ENCODE measurements around the gene KCNJ6.

KCNJ6 gene

GRCh38 chr21:37833301-37833700 is 83.0 kb downstream of the KCNJ6 start:
- DNase-seq = no peak
- intact Hi-C loops (cut with DNase I) = no loop called here

GRCh38 chr21:37829447-37829846 is 86.8 kb downstream of the KCNJ6 start:
- DNase-seq = no peak
- intact Hi-C loops (cut with DNase I) = no loop called here

- no peak for DNase-seq
- intact Hi-C loops (cut with DNase I) = no loop called here
Observed at GRCh38 chr21:37828991-37829390, 87.3 kb downstream of the KCNJ6 start.

DNA sequence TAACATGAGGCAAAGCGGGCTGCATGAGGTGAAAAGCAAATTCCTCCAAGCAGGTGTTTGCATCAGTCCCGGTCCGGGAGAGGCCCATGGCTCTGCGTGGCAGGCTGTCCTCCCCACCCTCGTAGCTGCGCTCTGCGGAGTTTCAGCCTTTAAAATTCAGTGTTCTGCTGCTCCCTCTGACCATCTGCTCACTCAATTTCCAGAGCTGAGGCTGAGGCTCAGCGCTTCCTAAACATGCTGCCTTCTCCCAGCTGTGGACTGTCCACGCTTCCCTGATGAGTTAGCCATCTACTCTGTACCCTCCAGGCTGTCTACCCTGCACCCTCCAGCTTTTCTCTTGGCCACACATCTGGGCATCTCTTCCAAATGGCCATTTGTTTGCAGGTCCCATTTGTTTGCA is 87.7 kb downstream of the KCNJ6 start:
- no peak for DNase-seq
- intact Hi-C loops (cut with DNase I) = no loop called here

DNA sequence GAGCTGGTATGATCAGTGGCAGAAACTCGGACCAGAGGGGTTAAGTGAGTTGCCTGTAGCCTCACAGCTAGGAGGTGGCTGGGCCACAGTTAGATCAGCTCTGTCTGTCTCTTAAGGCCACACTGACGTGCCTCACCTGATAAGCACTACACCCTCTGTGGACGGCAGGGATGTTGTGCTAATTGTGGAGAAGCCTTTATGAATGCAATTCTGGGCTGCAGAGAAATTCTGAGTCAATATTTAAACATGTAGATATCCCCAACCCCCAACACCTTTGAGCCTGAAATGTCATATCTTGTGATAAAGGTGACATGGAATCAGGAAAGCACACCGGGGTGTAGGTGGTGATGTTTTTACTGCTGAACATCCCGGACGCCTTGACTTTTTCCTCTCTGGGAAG is 88.3 kb downstream of the KCNJ6 start:
- no peak for DNase-seq
- intact Hi-C loops (cut with DNase I) = no loop called here

DNA sequence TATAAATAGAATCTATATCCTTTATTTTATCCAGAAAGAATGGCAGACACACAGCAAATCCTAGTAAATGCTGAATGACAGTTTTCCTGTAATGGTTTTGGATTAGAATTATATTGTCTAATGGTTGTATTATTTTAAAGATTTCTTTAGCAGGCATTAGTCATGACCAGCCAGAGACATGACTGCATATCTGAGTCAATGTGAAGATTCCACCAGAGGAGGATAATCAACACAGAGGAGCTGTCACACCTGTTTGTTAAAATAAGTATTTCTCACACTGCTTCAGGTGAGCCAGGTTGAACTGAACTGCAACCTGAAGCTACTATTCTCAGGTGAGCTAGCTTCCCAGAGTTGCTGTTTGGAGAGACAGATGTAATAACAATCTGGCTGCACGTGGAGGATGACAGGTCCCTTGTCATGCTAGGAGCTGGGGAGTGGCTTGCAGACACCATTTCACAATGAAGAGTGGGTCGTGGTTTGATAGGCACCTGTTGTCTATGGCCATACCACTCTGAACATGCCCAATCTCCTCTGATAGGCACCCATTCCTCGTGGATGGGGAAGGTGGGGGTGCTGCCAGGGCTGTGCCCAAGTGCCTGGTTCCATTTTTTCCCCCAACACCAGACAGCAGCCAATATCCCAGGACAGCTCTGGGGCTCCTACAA is 94.3 kb downstream of the KCNJ6 start:
- intact Hi-C loops (cut with DNase I) = no loop called here
- no peak for DNase-seq

GRCh38 chr21:37821092-37821491 is 95.2 kb downstream of the KCNJ6 start:
- intact Hi-C loops (cut with DNase I) = no loop called here
- DNase-seq = no peak

DNA sequence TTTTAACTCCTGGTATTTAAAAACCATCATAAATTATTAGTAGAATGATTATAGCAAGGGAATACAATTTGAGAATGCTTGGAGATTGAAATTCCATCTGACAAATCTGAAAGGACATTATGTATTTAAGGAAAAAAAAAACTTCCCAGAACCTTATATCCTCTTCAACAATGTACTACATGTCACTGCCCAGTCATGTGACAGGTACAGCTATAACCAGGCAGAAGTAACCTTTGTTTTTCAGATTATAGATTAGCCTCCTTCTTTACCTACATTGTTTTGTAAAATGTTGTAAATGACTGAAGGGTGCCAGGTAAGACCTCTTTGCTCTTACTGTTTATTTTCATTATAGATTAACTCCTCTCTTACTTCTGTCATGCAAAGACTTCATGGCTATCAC is 96.9 kb downstream of the KCNJ6 start:
- intact Hi-C loops (cut with DNase I) = no loop called here
- no peak for DNase-seq

DNA sequence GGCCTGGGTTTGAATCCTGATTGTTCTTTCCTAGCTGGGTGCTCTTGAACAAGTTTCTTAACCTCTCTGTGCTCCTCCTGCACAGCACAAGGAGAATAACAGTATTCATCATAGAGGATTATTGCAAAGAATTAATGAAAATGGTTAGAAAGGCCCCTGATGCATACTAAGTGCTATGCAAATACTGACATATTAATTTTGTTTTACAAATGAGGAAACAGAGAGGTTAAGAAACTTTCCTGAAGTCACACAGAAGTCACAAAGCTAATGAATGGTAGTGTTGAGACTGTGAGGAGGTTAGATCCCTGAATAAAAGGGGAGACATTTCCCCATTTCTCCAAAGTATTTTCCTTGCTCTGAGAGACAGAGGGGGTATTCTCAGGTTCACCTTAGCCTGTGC is 99.0 kb downstream of the KCNJ6 start:
- no peak for DNase-seq

GRCh38 chr21:37815893-37816292 is 100.4 kb downstream of the KCNJ6 start:
- intact Hi-C loops (cut with DNase I) = no loop called here
- no peak for DNase-seq

More for the DNA sequence above, 99.0 kb downstream of the KCNJ6 start:
- intact Hi-C loops (cut with DNase I) = no loop called here

DNA sequence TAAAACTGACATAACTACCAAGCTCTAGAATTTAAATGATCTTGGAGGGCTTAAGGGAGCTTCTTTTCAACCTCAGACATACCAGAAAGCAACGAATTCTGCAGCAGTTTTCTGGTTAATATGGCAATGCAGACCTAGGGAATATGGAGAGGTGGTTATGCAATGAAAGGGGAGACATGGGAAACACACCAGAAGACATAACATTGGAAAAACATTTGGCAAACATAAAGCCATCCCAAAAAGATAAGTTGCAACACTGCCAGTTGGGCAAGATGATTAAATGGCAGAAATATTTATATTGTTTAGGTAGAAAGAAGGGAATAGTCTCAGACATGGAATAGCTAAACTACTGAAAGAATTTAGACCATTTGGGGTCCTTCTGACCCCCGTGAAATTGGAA is 104.5 kb downstream of the KCNJ6 start:
- DNase-seq = no peak
- intact Hi-C loops (cut with DNase I) = no loop called here

GRCh38 chr21:37808261-37808660 is 108.0 kb downstream of the KCNJ6 start:
- DNase-seq = no peak
- intact Hi-C loops (cut with DNase I) = no loop called here

DNA sequence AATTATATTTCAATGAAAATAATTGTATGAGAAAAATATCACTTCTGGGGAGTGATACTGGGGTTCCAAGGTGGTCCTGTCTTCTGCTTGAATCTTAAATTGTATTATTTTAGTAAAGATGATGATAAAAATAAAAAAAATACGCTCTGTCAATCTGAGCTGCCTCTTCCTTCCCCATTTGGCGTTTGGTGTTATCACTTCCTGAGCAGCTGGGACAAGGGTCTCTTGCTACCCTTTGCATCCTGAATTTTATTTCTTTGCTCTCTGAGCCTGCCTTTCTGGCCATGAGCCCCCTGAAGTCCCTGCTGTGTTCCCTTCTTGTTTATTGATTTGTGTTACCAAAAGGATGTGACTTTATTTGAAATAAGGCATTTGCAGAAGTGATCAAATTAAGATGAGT is 111.0 kb downstream of the KCNJ6 start:
- DNase-seq = no peak
- intact Hi-C loops (cut with DNase I) = no loop called here

DNA sequence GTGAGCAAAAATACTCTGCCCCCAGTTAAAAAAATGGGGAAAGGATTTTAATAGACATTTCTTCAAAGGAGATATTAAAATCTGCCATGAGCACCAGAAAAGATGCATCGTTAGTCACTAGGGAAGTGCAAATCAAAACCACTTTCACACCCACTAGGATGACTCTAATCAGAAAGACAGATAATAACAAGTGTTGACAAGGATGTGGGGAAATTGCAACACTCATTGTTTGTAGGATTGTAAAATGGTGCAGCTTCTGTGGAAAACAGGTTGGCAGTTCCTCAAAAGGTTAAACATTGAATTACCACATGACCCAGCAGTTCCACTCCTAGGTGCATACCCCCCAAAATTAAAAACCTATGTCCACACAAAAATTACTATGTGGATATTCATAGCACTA is 112.3 kb downstream of the KCNJ6 start:
- intact Hi-C loops (cut with DNase I) = no loop called here
- no peak for DNase-seq

DNA sequence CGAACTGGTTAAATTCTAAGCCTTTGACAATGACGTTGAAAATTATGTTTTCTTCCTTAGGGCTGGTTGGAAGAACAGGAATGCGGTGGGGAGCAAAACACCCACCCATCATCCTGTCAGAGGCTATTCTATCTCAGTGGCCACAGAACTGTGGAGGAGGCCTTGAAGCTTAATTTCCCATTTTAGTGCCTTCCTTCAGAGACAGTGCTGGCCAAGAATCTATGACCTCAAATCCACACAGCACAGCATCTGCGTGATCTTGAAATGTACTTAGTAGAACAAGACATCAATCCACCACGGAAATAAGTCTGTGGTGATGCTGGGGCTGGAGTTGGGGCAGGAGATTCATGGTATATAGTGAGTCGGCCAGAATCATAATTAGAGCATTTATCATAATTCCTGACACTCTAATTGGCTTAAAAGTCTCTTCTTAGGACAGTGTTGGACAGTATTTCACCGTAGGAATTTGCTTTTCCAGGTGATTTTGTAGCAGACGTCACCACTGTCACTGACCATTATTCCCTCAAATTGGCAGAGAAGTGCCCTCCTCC is 113.1 kb downstream of the KCNJ6 start:
- DNase-seq = no peak
- intact Hi-C loops (cut with DNase I) = no loop called here

- intact Hi-C loops (cut with DNase I) = no loop called here
- DNase-seq = no peak
Observed at GRCh38 chr21:37800456-37801061, 115.7 kb downstream of the KCNJ6 start.

DNA sequence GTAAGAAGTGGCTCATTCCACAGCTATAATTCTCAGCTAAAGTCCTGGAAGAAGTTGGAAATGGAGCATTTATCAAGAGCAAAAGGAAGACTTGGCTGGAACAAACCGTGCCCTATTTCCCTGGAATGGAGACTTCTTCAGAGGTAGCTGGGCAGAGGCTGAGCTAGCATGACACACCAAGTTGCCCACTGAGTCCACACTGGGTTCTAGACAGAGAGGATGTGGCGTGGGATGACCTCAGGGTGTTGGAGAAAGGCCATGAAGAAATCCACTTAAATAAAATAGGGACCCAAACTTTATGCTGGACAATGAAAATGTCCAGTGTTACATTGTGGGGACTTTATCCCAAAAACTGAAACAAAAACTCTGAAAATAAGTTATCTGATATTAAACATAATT is 116.2 kb downstream of the KCNJ6 start:
- intact Hi-C loops (cut with DNase I) = no loop called here
- no peak for DNase-seq

- no peak for DNase-seq
- intact Hi-C loops (cut with DNase I) = no loop called here
Observed at GRCh38 chr21:37799211-37800056, 116.8 kb downstream of the KCNJ6 start.

DNA sequence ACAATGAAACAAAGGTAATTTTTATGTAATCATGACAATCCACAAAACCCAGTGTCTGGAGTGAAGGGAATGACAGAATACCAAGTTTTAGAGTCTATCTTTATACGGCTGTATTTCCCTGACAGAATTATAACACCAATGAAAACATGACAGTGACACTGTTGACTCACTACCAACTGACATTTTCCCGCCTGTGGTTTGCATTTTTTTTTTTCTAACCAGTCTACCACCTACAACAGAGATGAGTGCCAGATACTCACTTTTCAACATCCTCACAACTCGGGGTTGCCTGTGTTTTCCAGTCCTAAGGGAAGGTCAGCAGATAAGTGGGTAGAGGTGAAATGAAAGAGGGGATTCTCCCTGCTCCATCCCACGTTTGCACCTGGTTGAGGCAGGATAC is 118.9 kb downstream of the KCNJ6 start:
- intact Hi-C loops (cut with DNase I) = no loop called here
- no peak for DNase-seq

DNA sequence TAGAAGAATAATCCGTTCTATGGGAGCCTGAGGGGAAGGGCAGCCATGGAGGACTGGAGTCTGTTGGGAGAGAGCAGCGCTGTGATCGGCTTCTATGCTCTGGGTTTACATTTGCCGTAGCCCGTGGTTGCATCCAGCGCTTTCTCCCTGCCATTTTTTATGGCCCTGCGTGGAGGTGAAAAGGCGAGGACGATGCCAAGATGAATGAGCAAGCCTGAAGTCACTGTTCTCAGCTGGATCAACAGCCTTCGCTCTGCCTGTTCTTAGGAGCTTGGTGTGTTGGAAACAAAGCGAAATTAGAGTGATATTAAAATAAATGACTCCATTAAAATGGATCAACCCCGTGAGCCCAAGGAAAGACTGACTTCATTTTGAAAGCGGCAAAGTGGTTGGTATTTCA is 120.2 kb downstream of the KCNJ6 start:
- intact Hi-C loops (cut with DNase I) = no loop called here

More for the DNA sequence above, 120.2 kb downstream of the KCNJ6 start:
- DNase-seq = no peak
